ENCODE results near the gene ACE.

Gene ACE

DNA sequence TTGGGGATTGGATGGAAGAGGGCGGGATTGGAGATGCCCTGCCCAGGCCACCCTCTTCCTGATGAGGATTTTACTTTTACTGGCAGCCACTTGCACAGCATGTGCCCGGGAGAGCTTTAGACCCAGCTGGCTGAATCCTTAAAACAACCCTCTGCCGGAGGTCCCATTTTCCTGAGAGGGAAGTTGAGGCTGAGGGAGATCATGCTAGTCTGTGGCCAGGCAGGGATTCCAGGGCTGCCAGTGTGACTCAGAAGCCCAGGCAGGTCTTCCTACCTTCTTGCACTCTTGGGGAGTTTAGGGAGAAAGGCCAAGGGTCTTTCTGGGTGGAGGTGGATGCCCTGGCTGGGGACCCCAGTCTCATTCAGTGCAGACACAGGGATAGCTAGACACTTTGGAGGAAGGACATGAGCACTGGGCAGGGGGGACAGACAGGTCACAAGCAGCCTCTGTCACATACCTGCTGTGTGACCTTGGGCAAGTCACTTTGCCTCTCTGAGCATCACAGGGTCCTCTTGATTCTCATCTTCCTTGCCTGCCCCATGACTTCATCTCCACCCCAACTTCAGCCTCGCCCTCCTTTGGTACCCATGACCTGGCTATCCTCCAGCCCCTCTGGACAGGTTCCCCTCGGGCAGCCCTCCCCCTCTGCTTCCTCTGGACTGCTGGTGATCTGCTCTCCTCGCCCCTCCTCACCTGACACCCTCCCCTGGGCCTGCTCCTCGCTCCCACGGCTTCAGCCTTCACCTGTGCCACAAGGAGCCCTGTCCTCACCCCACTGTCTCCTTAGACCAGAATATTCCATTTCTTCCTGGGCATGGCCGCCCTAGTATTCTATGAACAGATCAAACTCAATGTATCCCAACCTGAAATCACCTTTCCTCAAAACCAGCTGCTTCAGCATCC, 62.1 kb downstream of the ACE start:
- no peak for DNase-seq

DNA sequence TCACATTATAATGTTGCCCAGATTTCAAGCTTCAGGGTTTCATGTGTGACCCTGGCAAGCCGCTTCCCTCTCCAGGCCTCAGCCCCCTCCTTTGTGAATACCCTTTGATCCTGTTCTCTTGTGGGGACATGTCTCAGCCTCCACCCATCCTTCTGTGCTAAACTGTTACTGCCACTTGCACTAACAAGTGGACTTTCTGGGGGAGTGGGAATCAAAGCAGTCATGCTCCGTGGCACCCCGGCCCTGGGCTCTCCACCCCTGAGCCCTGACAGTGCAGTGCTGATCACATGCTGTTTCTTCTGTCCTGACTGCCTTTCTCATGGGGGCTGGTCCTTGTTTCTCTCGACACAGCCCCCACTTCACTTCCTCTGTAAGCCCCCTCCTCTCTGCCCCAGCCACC, 63.7 kb downstream of the ACE start:
- DNase-seq: no peak

DNA sequence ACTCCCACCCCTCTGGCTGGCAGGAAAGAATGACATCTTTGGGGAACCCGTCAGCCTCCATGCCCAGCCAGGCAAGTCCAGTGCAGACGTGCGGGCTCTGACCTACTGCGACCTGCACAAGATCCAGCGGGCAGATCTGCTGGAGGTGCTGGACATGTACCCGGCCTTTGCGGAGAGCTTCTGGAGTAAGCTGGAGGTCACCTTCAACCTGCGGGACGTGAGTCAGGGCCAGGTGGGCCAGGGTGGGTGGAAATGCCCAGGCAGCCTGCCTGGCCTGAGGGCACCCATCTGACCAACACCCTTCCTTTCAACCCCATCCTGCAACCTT, 65.3 kb downstream of the ACE start:
- DNase-seq: no peak

DNA sequence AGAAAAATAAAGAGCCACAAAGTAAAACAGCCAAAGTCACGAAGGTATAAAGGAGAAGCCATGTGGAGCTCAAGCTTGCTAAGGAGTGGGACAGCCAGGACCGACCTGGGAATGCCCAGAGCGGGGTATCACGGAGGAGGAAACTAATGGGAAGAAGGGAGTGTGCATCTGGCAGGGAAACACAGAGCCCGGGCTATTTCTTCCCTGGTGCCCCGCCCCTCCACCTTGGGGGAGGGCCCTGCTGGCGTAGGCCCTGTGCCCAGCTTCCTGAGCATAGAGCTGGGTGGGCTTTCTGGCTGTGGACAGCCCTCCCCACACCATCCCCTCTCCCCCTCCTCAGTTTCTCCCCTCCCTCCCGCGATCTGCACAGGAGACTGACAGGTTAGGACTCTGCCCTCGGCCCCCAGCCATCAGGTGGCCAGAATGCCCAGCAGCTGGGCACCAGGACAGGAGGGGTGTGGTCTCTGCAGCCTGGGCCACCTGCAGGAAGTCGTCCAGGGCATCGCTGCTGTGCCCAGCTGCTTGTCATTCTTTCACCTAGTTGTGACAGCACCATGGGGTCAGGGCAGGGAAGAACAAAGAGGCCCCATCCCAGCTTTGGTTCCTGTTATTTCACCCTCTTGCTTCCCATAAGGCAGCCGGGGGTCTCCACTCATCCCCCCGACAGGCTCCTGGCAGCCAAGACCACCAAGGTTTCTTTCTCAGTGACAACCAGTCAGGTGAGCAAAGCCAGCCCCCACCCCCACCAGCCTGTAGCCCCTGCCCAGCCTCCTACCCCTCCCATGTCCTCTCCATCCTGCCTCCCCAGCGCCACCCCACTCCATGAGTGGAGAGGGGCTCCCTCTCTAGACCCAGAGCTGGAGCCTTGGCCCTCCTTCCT, 66.3 kb downstream of the ACE start:
- DNase-seq: no peak

DNA sequence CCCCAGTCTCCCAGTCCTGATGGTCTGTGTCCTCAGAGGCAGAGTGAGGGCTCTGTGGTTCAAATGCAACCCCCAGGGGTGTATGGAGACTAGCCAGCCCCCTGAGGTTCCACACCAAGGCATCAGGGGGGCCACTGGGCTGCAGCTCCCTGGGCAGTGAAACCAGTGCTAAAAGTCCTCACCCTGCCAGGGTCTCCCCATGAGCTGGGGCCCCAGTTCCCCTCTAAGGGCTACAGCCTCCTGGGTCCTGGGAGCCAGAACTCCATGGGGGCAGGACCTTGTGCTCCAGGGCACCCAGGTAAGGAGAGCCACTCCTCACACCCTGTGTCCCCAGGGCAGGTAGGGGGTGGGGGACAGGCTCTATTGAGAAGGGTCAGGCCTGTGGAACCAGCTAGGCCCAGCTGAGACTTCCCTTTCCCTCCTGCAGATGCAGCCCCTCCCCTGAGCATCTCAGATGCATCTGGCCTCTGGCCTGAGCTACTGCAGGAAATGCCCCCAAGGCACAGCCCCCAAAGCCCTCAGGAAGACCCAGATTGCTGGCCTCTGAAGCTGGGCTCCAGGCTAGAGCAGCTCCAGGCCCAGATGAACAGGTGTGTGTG, 67.1 kb downstream of the ACE start:
- no peak for DNase-seq

DNA sequence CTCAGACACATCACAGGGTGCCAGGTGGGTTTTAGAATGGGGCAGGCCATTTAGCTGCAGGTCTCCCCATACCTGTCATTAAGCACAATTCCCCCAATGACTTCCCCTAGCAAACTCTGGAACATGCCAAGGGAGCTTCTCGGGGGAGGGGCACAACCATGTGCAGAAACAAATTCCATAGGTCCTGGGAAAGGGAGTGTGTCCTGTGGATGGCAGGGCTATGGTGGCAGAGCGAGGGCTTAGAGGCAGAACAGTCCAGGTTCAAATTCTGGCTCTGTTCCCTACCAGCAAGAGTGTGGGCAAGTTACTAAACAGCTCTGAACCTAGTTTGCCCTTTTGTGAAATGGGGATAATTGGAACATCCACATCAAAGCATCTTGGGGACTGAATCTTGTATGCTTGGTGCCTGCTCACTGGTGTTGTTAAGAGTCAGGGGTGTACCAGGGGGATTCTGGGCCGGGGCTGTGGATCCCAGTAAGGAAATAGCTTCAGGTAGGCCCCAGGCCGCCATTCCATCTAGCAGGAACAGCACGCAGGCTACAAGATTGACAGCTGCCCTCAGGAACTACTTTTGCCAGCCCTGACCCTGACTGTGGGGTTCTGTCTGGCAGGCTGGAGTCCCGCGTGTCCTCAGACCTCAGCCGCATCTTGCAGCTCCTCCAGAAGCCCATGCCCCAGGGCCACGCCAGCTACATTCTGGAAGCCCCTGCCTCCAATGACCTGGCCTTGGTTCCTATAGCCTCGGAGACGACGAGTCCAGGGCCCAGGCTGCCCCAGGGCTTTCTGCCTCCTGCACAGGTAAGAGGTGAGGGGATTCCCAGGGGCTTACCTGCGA, 67.8 kb downstream of the ACE start:
- no peak for DNase-seq

DNA sequence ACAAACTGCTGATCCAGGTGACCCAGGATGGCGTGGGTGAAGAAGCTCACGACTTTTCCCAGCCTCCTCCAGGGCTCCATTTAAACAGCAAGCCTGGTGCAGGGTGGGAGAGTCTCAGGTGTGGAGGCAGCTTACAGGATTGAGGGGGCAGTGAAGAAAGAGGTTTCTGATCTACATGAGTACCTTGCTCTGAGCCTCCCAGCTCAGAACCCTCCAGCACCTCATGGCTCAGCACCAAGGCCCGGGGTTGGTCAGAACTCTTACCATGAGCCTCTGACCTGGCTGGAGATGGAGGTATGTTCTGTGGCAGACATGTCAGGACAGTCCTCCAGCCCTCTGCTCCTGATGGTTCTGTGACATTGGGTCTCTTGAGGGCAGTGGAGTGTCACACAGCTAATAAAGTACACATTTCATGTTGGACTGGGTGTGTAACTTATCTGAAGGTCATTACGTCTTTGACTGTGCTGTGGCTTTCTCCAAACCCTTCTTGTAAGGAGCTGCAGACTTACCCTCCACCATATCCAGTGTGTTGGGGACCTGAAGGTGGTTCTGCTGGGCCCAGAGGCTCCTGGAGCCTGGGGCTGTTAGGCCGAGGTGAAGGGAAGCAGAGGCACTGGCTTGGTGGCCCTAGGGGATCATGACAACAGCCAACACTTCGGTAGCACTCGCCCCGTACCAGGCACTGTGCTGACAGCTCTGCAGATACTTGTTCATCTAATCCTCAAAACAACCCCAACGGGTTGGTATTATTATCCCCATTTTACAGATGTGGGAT, 69.6 kb downstream of the ACE start:
- no peak for DNase-seq

DNA sequence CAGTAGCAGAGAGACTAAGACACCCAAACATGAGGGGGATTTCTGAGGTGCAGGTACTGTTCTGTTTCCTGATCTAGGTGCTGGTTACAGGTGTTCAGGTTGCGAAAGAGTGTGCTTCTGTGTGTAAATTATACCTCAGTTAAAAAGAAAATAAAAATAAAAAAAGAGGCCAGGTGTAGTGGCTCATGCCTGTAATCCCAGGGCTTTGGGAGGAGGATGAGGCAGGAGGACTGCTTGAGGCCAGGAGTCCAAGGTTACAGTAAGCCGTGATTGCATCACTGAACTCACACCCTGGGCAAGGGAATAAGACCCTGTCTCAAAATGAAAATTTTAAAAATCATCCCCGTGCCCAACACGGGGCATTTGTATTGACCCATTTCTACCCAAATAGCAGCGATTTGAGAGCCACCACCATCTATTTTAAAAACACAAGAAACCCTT, 70.2 kb downstream of the ACE start:
- no peak for DNase-seq
